GM19438 (cell line): ENCODE measurements around the gene ALKBH4.
A peak's percentile ranks its signal among the peaks of the same experiment; 100 is the strongest.
"Not testable (repeated sequence)": the region's sequence is repeated elsewhere in the genome, so short reads cannot be mapped to it uniquely, and the experiment has no call there.

Experiments used
- ATAC-seq: cut with Tn5 transposase; IDR thresholded peaks from one replicate; pipeline ENCODE4 v1.9.1; 2021; ENCODE audit warnings: low read depth; ENCODE audit not compliant: unreplicated experiment

ALKBH4 gene, protein sequence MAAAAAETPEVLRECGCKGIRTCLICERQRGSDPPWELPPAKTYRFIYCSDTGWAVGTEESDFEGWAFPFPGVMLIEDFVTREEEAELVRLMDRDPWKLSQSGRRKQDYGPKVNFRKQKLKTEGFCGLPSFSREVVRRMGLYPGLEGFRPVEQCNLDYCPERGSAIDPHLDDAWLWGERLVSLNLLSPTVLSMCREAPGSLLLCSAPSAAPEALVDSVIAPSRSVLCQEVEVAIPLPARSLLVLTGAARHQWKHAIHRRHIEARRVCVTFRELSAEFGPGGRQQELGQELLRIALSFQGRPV

DNA sequence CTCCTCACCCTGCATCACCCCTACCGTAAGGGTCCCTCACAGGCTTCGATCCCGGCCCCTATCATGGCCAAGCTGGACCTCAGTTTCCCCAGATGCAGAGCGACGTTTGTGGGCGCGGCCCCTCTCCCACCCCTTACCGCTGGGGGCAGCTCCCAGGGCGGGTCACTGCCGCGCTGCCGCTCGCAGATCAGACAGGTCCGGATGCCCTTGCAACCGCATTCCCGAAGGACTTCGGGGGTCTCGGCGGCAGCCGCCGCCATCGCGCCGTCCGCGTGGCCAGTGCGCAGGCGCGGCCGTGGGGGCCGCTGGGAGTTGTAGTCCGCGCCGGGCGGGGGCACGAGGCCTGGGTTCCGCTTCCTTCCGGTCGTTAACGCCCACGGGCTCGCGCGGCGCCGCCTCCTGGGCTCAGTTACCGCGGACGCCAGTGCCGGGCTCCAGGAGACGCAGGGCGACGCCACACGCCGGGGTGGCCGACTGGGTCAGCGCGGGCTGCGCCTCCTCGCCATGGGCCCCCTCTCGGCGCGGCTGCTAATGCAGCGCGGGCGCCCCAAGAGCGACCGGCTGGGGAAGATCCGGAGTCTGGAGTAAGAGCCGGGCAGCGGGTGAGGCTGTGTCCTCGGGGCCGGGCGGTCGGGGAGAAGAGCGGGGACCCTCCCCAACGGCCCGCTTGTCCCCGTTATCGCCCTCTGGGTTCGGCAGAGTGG is at the start of gene ALKBH4, which contains the start of gene LRWD1:
Gene ALKBH4, minus strand, starts transcription at position 287 of the 704 bp plus-strand sequence. Its CDS starts 27 bp downstream, at position 260.
Gene LRWD1, plus strand, starts transcription at position 408 of the 704 bp plus-strand sequence. Its CDS starts 97 bp downstream, at position 505.
- peak; percentile 81 for ATAC-seq

DNA sequence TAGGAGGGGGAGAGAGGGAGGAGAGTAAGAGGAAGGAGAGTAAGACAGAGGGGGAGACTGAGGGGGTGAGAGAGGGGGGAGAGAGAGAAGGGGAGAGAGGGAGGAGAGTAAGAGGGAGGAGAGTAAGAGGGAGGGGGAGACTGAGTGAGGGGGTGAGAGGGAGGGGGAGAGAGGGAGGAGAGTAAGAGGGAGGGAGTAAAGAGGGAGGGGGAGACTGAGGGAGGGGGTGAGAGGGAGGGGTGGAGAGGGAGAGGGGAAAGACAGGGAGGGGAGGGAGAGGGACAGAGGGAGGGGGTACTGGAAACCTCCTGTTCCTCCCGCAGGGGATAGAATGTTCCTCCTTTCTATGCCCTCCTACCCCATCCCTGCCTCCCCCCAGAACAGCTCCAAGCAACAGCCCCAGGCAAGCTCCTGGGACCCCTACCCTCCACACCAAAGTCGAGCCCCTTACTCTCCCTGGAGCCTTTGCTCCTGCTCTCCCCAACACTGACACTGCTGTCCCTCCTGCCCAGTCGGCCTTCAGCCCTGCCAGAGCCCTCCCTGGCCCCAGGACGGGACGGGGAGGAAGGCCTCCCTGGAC is 48.1 kb upstream of the ALKBH4 start:
- ATAC-seq = not testable (repeated sequence)

DNA sequence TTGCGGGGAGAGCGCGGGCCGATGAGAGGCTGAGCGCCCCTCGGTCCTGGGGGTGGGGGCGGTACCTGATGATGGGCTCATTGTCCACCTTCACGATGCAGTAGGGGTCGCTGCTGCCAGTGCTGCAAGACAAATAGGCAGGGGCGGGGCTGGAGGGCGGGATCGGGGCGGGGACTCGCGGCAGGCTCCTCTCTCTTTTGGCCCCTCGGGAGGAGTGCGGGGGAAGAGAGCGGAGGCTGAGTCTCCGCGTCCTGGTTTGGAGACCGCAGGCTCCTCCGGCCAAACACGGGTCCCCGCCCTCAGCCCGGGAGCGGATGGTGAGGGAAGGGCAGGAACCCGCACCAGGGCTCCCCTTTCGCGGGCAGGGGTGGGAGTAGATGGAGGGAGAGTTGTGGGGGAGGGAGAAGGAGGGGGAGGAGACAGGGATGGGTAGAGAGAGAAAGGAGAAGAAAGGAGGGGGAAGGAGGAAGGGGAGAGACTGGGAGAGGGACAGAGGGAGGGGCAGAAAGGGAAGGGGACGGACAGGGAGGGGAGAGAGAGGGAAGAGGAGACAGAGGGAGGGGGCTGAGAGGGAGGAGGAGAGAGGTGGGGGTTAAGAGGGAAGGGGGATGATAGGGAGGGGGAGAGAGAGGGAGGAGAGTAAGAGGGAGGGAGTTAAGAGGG is 47.3 kb upstream of the ALKBH4 start:
- peak; percentile 32 for ATAC-seq

DNA sequence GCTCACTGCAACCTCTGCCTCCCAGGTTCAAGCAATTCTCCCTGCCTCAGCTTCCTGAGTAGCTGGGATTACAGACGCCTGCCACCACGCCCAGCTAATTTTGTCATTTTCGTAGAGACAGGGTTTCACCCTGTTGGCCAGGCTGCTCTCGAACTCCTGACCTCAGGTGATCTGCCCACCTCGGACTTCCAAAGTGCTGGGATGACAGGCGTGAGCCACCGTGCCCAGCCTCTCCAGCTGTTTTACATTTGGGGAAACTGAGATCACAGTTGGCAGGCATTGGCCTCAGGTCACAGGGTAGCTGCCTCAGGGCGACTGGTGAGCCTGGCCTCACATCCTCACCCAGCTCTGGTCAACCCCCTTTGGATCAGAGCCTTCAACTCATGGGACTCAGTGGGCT is 45.9 kb upstream of the ALKBH4 start:
- ATAC-seq = not testable (repeated sequence)

DNA sequence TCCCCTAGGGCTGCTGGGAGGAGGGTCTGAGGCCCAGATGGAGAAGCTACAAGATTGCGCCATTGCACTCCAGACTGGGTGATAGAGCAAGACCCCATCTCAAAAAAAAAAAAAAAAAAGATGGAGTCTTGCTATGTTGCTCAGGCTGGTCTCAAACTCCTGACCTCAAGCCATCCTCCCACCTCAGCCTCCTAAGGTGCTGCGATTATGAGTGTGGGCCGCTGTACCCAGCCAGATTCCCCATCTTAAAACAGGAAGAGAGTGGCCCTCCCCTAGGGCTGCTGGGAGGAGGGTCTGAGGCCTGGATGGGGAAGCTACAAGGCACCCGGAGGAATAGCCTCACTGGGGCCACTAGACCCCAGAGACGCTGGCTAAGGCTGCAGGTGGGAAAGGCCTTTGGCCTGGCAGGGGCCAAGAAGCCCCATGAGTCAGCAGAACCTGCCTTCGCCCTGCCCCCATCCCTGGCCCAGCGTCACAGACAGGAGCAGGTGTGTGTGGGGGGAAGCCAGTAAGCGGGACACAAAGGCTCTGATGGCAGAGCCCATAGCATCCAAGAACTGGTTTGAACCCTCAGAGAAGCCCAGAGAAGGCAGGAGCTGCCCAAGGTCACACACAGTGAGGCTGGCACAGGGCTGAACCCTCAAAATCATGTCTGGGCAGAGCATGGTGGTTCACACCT is 42.9 kb upstream of the ALKBH4 start:
- not testable (repeated sequence) for ATAC-seq

DNA sequence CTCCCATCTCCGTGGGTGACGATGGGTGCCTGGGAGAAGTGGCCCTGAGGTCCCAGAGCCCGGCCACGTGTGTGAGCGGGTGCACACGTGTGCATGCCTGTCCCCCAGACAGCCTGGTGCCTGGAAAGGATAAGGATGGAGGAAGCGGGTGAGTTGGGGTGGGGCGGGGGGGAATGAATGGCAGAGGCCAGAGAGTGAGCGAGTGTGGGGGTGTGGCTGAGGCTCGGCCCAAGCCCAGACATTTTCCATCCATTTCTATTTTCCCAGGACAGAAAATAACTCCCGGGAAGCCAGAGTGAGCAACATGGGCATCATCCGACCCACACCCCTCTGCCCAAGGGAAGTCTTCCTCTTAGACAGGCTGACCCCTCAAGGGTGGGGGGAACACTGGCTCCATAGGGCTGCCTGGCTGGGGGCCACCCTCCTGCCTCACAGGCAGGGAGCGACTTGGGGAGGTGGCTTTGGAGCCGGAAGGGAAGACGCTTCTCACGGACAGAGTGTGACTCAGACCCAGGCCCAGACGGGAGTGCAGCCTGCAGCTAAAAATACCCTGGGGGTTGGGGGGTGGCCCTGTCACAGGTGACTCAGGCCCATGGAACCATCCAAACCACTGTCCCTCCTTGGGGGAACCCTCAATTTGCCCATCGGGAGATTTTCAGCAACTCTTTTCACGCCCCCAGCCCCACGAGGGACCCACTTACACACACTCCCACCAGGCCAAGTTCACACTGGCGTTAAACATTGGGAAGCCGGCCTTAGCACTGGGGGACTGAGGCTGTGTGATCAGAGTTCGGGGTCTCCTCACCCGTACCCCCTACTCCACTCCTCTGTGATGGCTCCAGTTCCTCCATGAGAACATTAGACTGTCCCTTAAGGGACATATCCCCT is 40.9 kb upstream of the ALKBH4 start:
- not testable (repeated sequence) for ATAC-seq

DNA sequence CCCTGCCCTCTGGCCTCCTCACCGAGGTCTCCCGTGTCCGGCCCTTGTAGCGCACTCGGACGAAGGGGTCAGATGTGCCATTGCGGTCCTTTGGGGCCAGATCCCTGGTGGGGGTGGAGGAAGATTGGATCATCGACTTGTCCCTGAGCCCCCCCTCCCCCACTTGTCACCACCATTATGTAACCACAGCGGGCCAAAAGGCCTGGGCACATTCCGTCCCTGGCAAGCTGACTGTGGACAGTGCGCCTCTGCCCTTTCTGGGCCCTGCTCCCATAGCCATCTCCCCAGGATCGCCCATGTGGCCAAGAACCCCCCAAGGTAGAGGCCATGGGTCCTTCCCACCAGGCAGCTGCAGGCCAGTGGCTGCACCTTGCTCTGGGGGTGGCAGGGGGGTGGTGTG is 38.5 kb upstream of the ALKBH4 start:
- not testable (repeated sequence) for ATAC-seq

DNA sequence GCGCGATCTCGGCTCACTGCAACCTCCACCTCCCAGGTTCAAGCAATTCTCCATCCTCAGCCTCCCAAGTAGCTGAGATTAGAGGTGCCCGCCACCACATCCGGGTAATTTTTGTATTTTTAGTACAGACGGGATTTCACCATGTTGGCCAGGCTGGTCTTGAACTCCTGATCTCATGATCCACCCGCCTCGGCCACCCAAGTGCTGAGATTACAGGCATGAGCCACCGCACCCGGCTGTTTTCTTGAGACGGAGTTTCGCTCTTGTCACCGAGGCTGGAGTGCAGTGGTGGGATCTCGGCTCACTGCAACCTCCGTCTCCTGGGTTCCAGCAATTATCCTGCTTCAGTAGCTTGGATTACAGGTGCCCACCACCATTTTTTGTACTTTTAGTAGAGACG is 33.7 kb upstream of the ALKBH4 start:
- not testable (repeated sequence) for ATAC-seq

DNA sequence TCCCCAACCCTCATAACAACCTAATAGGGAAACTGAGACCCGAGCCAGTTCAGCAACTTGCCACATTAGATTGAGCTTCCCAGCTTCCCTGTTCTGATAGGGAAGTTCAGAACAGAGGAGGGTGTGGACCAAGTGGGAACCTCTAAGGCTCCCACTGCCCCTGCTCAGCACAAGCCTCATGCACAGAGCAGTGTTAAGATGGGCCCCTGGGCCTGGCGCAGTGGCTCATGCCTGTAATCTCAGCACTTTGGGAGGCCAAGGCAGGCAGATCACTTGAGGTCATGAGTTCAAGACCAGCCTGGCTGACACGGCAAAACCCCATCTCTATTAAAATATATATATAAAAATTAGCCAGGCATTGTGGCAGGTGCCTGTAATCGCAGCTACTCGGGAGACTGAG is 32.6 kb upstream of the ALKBH4 start:
- ATAC-seq = not testable (repeated sequence)

DNA sequence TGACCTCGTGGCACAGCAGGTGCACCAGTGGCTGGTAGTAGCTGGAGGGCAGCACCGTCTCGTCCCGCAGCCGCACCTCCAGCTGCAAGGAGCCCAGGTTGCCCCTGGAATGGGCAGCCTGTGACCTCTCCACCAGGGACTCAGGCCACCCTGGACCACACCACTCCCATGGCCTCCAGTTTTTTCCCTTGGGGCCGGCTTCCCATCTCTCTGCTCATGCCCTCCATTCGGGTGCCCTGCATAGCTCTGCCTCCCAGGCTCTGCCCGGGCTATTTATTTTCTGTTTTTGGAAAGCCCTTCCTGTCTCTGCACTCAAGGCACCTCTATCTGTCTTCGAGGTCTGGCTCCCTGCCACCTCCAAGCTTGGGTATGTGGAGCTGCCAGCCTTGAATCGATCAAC is 32.2 kb upstream of the ALKBH4 start:
- ATAC-seq = not testable (repeated sequence)

DNA sequence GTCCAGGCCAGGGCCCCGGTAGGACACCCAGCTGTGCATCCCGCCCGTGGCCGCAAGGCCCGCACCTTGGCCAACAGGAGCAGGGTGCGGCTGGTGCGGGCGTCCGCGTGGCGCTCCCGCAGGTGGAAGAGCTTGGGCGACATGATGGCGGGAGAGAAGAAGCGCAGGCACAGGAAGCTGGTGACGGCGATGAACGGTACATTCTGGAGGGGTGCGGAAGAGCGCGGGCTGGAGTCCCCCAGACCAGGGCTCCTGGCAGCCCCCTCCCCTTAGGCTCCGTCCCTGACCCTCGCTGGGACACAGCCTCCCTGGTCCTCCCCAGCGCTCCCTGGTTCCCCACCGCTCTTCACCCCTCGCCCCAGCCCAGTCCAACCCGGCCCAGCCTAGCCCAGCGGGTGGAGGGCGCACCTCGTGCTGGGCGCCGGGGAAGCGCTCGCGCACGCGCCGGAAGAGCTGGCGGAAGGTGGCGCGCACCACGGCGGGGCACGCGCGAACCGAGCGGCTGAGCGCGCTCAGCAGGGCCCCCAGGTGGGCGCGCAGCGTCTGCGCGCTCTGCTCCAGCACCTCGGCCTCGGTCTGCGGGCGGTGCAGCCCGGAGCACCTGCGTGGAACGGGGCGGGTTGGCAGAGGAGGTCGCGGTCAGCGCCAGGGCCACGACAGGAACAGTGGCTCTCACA is 29.9 kb upstream of the ALKBH4 start:
- peak; percentile 56 for ATAC-seq

DNA sequence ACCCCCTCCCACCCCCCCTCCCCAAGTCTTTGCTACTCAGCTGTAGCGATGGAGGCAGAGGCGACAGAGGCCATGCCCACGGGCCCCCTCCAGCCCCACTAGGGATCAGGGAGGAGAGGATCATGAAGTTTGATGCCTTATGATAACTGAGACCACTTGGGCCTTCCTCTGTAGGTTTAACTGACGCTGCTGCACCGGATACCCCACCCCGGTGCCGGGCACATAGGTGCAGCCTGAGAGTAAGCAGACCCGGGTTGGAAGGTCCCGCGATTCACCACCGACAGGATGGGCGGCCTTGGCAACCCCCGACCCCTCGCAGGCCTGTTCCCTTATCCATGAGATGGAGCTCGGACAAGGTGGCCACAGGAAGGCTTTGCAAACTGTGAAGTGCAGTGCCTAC is 29.4 kb upstream of the ALKBH4 start:
- peak; percentile 7 for ATAC-seq

DNA sequence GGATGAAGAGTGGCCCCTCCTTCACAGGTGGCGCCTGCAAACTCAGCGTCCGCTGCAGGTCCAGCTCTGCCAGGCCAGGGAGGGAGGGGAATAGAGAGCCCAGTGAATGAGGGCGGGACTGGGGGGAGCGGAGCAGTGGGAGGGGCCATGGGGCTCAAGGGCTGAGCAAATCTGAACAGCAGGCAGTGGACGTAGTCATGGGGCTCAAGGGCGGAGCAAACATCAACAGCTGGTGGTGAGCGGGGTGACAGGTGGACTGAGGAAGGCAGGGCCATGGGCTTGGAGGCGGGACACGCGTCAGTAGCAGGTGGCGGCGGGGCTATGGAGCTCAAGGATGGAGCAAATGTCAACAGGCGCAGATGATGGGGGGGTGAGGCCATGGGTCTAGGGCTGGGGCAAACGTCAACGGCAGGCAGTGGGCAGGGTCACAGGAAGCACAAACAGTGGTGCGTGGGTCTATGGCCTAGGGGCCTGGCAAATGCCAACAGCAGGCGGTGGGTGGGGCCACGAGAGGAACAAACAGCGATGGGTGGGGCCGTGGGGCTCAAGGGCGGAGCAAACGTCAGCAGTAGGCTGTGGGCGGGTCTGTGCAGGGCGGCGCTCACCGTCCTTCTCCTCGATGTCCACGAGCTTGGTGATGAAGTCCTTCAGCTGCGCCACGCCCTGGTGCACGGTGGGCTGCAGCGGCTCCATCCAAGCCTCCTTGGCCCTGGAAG is 28.7 kb upstream of the ALKBH4 start:
- ATAC-seq = peak; percentile 28

DNA sequence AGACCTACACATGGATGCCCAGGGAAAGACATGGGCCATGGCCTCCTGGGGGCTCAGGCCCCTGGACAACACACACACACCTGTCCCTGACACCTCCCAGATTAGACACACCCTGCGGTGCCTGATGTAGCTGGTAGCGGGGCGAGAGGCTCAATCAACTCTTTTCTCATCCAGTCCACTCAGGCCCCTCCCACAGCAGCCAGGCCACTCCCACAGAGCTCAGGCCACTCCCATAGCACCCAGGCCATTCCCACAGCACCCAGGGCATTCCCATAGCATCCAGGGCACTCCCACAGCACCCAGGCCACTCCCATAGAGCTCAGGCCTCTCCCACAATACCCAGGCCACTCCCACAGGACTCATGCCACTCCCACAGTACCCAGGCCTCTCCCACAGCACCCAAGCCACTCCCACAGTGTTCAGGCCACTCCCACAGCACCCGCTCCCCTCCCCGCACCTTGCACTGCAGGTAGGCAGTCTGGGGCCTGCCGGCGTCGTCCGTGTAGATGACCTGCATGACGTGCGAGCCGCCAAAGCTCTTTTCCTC is 25.9 kb upstream of the ALKBH4 start:
- ATAC-seq = peak; percentile 45

DNA sequence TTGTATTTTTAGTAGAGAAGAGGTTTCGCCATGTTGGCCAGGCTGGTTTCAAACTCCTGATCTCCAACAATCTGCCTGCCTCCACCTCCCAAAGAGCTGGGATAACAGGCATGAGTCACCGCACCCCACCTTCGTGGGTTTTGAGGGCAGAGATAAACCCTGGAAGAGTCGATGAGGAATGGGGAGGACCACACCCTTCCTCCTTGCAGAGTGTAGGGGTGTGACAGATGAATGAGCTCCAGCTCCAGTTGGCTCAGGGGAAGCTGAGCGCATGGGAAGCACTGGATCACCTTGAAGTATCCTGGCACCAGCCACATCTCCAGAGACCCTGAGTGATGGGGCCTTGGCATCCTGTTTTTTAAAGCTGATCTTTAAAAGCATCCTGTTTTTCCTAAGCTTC is 19.7 kb upstream of the ALKBH4 start:
- not testable (repeated sequence) for ATAC-seq

DNA sequence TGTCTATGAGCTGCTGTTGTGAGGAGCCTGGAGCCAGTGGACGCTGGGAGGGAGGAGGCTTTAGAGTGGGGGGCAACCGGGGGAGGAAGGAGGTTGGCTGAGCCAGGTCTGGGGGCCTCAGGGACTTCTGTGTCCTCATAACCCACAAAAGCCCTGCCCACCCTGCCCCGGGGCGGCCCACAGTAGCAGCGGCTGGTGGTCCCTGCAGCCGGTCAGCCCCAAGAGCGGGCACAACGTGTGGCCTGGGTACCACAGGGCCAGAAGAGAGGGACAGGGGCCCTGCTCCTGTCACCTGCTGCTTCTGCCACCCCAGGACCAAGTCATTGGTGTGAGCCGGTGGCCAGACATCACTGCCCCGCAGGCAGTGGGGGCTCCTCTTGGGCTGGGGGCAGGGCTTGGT is 17.3 kb upstream of the ALKBH4 start:
- ATAC-seq = not testable (repeated sequence)

DNA sequence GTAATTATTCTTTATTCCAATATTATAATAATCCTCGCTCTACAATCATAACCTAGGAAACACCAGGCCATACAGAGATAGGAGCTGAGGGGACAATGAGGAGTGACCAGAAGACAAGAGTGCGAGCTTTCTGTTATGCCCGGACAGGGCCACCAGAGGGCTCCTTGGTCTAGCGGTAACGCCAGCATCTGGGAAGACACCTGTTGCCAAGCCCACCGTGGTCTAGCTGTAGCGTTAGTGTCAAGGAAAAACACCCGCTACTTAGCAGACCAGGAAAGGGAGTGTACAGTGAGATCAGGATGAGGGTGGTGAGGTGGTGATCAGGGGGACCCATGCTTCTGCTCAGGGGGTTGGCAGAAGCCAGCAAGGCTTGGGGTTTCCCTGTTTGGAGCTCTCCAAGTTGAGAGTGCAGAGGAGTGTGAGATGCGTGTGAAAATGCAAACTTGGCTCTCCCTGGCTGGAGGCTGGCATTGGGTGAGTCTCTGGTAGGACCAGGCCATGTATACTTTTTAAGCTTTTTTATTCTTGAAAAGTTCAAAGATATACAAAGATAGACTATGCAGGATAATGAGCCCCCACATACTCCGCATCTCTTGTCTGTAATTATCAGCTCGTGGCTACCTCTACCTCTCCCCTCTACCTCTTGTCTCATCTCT is 15.4 kb upstream of the ALKBH4 start:
- not testable (repeated sequence) for ATAC-seq
